OCI-LY7 (cell line): ENCODE measurements around the gene GLG1.

Experiments
- CTCF ChIP-seq: fragments of 200-600 bp; sonication (generic); conservative IDR thresholded peaks from 2 replicates; pipeline ENCODE4 v1.5.1; 2014; ENCODE audit warnings: mild to moderate bottlenecking, antibody characterized with exemption, low read length, moderate library complexity, mixed read lengths
- EZH2phosphoT487 ChIP-seq: fragments of 200-600 bp; sonication (generic); IDR thresholded peaks from 2 replicates; pipeline ENCODE4 v1.6.1; 2018; ENCODE audit warnings: low read depth, borderline replicate concordance, mild to moderate bottlenecking, mixed run types, antibody characterized with exemption, low read length, moderate library complexity, mixed read lengths

- TF ChIP-seq CTCF, result no peak
- no peak for TF ChIP-seq EZH2phosphoT487
Observed at GRCh38 chr16:74611721-74612120, 4.8 kb upstream of the GLG1 start.
